HG03439 (cell line): ENCODE results near the gene TMEM170A.
"Not testable (repeated sequence)": the region's sequence is repeated elsewhere in the genome, so short reads cannot be mapped to it uniquely, and the experiment has no call there.

Experiments
- ATAC-seq: cut with Tn5 transposase; IDR thresholded peaks from one replicate; pipeline ENCODE4 v1.9.1; 2021; ENCODE audit warnings: mild to moderate bottlenecking, moderate library complexity; ENCODE audit not compliant: unreplicated experiment

TMEM170A gene

DNA sequence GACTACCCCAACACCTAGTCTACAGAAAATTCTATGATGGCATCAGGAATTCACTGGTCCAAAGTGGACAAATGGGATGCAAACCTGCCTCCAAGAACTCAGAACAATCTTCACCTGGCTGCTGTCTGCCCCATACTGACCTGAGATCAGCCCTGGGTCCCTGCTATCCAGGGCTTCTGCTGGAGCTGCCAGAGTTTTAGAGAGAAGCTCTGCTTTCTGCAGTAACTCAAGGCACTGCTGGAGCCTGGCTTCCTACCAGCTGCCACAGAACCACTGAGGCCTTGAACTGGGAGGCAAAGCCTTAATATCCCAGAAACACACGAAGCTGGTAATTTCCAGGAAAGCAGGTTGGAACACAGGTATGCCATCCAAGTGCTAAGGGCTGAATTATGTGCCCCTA lies 7.5 kb downstream of the TMEM170A start:
- no peak for ATAC-seq

DNA sequence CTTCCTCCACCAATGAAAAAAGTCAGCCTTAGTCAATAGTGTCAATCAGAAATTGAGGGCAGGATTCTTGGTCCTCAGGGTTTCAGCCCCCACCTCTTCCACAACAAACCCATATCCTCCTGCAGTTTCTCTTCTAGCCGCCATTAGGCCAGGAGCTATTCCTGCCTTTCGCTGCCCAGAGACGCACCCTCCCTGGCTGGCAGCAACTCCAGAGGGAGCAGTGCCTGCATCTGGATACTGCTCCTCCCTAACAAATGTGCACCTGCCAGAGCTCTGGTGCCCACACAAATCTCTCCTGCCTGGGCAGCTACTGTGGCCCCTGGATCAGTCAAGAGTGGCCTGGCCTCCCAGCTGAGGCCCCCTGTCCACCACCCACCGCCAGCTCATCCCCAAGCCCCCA lies 8.0 kb downstream of the TMEM170A start:
- not testable (repeated sequence) for ATAC-seq

DNA sequence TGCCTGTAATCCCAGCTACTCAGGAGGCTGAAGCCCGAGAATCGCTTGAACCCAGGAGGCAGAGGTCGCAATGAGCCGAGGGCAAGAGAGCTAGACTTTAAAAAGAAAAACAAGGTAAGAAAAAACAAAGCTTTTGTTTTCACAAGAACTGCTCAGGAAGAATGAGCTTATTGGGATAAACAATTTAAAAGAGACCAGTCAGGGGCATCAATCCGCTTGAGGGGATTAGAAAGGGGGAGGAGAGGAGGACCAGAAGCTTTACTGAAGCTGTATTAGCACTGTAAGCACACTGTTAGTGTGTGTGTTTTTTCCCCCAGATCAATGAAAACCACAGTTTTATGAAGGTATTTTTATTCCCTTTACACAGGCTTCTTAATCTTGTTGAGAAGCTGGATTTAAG lies 8.8 kb downstream of the TMEM170A start:
- no peak for ATAC-seq

DNA sequence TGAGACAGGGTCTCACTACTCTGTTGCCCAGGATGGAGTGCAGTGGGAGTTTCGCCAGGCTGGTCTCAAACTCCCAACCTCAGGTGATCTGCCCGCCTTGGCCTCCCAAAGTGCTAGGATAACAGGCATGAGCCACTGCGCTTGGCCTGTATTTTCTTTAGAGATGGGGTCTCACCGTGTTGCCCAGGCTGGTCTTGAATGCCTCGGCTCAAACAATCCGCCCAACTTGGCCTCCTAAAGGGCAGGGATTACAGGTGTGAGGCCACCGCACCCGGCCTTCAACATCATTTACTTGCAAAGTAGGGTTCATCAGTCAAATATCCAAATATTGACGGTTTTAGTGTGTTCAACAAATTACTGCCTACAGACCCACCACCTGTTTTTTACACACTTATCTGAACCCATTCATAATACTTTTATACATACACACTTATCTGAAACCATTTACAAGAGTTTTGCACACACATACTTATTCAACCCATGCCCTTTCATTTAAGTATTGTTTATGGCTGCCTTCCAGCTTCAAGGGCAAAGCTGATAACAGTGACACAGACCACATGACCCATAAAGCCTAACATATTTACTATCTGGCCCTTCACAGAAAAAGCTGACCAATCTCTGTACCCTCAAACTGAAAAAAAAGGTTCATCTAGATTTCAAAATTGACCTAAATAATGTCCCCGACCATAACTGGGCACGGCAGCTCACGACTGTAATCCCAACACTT lies 11.9 kb downstream of the TMEM170A start:
- ATAC-seq = no peak

DNA sequence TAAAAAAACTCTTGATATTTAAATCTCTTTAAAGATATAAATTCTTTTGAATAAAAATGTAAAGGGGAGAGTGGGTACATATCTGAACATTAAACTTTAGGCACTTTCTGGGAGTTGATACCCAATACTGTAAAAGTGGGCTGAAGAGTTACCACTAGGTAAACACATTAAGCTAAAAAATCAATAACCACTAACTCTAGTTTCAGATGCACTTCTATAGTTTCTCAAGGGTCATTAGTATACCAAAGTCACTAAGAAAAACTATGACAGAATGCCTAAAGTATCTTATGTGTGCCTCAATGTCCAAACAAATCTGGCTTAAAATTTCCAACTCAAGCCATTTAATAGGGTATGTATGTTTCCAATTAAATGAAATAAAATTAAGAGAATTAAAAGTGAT lies 18.1 kb downstream of the TMEM170A start:
- no peak for ATAC-seq

DNA sequence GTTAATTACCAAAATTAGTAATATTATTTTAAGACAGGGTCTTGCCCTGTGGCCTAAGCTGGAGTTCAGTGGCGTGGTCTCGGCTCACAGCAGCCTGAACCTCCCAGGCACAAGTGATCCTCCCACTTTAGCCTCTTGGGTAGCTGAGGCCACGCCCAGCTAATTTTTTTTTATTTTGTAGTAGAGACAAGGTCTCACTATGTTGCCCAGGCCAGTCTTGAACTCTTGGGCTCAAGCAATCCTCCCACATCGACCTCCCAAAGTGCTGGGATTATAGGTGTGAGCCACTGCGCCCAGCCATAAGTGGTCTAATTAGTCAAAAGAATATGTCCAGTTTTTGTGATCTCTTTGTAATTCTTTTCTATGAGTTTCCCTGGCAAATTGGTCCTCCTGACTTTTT lies 19.2 kb downstream of the TMEM170A start:
- no peak for ATAC-seq

DNA sequence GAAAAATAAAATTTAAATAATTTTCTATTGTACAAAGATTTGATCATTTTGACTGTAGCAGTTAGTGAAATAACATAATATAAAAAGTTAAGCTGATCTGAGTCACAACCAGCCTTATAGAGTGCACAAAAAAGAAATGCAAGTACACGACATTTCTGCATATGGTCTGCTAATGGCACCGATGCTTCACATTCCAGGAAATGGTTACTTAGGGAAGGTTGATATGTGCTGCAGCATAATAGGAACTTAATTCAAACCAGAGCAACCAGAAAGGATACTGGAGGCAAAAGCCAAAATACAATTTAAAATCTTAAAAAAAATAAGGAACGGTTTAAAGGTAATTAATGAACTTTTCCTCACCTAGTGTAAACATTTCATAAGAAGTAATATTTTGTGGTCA lies 21.2 kb downstream of the TMEM170A start:
- ATAC-seq = no peak

DNA sequence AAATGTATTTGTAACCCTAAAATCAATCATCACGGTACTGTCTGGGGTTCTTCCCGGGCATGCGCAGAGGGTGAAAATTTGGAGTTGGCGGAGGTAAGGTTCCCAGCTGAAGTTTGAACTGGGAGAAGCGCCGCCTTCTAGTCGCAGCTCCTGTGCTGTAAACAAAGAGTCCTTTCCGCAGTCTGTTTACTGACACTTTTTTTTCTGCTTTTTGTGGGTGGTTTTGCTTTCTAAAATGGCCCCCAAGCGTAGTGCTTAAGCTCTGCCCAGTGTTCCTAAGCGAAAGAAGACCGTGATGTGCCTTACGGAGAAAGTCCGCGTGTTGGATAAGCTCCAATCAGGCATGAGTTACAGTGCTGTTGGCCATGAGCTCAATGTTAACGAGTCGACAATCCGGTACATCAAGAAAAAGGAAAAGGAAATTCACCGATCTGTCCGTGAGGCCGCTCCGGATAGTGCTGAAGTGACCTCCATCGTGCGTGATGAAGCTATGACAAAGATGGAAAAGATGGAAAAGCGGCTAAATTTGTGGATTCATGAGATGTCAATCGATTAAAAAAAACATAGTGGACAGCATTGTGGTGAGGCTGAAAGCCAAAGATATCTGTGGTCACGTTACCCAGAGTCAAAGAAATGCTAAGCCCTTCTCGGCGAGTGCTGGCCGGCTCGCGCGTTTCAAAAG lies 30.6 kb downstream of the TMEM170A start:
- peak; percentile 76 for ATAC-seq

DNA sequence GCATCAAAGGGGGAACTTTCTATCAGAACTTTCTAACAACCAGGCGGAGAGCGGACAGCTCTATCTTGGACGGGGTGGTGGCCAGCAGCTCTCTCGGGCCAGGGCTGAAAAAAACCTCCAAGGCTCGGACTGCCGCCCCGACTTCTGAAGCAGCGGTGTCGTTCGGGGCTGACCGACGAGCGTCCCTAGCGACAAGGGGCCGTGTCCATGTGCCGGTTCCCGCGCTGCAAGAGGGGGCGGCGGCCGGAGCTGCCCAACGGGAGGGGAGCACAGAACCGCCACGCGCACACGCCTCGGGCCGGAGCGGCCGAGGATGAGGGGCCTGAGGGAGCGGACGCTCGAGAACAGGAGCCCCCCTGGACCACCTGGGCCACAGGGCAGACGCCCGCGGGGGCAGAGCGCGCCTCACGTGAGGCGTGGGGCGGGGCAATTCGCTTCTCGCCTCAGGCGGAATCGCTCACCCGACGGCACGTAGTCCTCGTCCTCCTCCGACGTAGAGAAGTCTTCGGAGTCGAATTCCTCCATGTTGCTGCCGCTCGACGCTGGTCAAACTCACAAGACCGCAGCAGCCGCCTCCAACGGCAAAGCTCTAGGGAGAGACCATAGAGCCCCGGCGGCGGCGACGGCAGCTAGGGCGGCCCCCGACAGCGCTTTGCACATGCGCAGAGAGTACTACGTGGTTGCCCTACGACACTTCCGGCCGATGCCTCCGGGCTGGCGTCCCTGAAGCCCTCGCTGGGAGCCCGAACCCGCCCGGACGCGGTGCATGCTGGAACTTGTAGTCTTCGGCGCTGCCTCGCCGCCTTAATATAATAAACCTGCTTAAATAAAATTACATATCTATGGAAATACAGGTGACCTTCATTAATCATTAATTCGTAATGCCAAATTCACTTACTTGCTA lies 31.4 kb downstream of the TMEM170A start, which contains the start of gene CFDP1:
Gene CFDP1 (minus strand): TSS at position 676 of the 904 bp plus-strand sequence. CDS start 151 bp downstream, at position 525.
- ATAC-seq = peak; percentile 96

DNA sequence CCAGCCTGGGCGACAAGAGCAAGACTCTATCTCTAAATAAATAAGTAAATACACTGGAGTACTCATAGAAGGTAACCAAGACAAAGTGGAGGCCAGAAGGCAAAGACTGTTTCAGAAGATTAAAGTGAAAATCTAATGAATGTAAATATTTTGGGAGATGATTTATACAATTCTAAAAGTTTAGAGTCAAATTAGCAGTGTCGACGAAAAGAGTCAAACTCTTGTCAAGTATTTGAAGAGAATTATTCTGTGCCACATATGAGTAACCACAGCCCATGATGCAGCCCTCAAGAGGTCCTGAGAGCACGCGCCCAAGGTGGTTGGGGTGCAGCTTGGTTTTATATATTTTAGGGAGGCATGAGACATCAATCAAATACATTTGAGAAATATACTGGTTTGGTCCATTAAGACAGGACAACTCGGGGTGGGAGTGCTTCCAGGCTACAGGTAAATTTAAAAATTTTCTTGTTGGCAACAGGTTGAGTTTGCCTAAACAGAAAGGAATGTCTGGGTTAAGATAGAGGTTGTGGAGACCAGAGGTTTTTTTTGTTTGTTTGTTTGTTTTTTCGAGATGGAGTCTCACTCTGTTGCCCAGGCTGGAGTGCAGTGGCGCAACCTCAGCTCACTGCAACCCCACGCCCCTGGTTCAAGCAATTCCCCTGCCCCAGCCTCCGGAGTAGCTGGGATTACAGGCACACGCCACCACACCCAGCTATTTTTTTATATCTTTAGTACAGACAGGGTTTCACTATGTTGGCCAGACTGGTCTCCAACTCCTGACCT lies 34.7 kb downstream of the TMEM170A start:
- no peak for ATAC-seq

DNA sequence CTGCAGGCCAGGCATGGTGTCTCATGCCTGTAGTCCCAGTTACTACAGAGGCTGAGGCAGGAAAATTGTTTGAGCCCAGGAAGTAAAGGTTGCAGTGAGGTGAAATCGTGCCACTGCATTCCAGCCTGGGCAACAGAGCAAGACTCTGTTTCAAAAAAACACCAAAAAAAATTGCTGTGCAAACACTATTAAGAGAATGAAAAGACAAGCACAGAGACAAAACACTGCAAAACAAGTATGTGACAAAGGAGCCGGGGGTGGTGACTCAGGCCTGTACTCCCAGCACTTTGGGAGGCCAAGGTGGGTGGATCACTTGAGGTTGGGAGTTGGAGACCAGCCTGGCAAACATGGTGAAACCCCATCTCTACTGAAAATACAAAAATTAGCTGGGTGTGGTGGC lies 38.0 kb downstream of the TMEM170A start:
- ATAC-seq = not testable (repeated sequence)

DNA sequence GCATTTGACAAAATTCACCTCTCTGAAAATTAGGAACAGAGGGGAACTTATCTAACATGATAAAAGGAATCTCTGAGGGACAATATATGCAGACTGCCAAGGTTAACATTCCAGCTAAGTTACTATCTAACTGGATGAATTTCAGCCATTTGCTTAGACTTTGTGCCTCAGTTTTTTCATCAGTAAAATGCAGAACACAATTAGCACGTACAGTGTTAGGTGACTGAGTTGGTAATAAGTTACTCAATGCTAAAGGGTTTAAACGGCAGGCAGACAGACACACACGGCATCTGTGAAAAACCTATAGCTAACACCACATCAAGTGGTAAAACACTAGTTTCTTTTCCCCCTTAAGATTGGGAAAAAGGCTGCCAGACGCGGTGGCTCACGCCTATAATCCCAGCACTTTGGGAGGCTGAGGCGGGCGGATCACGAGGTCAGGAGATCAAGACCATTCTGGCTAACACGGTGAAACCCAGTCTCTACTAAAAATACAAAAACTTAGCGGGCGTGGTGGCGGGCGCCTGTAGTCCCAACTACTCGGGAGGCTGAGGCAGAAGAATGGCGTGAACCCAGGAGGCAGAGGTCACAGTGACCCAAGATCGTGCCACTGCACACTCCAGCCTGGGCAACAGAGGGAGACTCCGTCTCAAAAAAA lies 40.3 kb downstream of the TMEM170A start:
- not testable (repeated sequence) for ATAC-seq

DNA sequence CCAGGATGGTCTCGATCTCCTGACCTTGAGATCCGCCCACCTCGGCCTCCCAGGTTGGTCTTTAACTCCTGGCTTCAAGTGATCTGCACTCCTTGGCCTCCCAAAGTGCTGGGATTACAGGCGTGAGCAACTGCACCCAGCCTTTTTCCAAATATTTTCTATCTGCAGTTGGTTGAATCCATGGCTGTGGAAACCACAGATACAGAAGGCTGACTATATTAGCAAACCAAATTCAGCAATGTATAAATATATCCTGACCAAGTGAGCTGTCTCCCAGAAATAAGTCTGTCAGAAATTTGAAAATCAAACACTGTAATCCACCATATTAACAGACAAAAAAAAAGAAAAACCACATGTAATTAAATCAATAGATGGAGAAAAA lies 40.8 kb downstream of the TMEM170A start:
- no peak for ATAC-seq

DNA sequence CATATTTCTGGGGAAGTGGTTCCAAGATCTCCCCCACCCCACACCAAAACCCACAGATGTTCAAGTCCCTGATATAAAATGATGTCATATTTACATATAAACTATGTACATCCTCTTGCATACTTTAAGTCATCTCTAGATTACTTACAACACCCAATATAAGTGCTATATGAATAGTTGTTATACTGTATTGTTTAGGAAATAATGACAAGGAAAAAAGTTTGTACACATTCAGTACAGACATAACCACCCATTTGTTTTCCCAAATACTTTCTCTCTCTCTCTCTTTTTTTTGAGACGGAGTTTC lies 42.7 kb downstream of the TMEM170A start:
- ATAC-seq = no peak

DNA sequence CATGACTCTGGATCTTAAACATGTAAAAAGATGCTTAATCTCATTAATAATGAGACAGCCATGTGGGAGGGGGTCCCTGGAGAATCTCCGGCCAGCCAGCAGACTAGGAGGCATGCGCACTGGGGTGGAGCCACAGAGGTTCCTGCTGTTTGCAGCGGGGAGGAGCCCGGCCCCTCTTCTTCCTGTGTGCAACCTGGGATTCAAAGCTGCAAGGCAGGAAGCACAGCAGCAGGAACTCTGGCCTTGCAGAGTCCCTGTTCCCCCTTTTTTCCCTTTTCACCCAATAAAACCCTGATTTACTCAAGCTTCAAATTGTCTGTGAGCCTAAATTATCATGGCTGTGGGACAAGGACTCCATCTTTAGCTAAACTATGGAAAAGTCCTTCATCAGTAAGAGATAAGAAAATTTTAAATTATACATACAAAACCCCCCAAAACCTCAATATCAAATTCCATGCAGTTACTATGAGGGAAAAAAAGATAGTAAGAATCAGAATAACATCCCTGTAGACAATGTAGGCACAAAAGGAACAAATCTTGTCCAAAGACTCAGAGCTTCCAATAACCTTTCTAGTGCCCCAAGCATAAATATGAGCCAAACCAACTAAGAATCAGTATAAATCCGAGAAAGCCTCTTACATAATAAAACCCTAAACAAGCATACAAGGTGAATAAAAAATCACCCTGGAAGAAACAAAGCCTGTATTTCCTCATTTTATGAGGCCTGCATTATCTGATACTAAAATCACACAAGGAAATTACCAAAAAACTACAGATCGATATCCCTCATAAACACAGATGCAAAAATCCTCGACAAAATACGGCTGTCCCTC lies 43.3 kb downstream of the TMEM170A start:
- ATAC-seq = no peak

DNA sequence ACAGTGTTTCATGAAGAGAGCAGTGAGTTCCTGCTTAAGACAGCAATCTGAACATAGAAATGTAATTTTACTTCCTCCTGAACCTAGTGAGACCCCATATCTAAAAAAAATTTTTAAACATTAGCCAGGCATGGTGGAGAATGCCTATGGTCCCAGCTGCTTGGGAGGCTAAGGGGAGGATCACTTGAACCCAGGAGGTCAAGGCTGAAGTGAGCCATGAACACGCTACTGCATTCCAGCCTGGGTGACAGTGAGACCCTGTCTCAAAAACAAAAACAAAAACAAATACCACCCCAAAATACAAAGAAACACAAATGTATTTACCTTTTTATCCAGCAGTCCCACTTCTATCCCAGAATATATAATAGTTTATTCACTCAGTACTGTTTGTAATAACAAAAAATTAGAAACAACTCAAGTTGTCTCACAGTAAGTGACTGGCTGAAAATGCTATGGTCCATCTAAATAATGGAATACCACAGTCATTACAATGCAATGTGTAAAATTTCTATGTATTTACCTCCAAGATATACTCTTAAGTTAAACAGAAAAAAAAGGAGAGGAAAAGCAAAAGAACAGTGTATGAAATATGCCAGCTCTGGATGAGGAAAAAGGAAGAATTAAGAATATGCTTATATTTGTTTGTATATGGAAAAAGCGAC lies 47.5 kb downstream of the TMEM170A start:
- ATAC-seq = no peak

DNA sequence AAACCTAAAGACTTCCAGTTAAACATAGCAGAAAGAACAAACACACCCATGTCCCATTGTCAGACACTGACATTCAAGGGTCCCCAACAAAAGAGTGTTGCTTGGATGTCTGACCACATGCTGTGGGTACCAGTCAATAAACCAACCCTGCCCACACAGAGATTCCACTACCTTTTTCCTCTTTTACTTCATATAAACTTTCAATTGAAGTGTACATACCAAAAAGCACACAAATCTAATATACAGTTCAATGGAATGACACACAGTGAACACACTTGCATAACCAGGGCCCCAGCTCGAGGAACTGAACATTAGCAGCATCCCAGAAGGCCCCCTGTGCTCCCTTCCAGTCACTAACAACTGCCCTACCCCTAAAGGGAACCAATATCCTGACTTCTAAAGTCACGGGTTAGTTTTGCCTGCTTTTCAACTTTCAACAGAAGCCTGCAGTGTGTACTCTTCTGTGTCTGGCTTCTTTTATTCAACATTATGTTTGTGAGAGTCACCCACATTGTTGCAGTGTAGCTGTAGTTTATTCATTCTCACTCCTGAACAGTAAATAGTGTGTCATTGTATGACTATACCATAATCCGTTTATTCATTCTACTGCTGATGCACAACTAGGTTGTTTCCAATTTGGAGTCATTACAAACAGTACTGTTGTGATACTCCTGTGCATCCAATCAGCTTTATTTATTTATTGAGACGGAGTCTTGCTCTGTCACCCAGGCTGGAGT lies 49.2 kb downstream of the TMEM170A start:
- ATAC-seq = no peak

DNA sequence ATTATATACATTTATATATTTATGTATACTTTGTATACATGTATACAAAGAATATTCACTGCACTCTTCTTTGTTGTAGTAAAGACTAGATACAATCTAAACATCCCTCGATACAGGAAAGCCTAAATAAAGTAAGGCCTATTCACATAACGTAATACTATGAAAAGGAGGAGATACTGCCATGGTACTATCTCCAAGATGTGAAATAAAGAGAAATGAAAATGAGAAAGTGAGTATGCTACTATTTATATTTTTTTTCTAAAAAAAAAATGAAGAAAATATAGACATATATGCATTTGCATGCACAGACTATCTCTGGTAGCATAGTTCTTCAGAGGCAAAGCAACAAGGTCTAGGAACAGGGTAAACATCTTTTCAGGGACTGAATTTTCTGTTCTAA lies 50.5 kb downstream of the TMEM170A start:
- ATAC-seq = no peak
